H1 (cell line): ENCODE measurements around the gene CCNB3. TPM values are rescaled to one million over a fixed set of nuclear protein-coding genes. Genes with fewer than 3 reads are reported as not detected.

Experiments
- CTCF ChIA-PET: fragments of 300-600 bp; sonication (Branson Sonifier 250); formaldehyde crosslinking; loops from one replicate; lab custom pipeline; 2021; ENCODE audit not compliant: partially characterized antibody; lab: Charles Lee
- POLR2A ChIA-PET: fragments of 300-600 bp; sonication (Branson Sonifier 250); formaldehyde crosslinking; loops from one replicate; lab custom pipeline; 2021; ENCODE audit warnings: inconsistent platforms; ENCODE audit not compliant: partially characterized antibody; lab: Charles Lee
- DNase-seq, 2 experiments: peaks; one replicate each; pipeline versions ENCODE4 v3.0.0 to v3.0.0-alpha.2; 2010 to 2022; ENCODE audit warnings: low spot score in 2 of 2, low read depth in 1 of 2, mixed read lengths in 1 of 2
- FAIRE-seq: peaks from 2 replicates; lab custom pipeline; 2011; peaks lifted over from hg19 to GRCh38; lab: Jason Lieb, UNC
- H2AFZ ChIP-seq: 2 replicates; pipeline ENCODE4 v1.8.1; 2012; ENCODE audit warnings: low read length, inconsistent platforms
- H2AK5ac ChIP-seq: 2 replicates; pipeline ENCODE4 v1.6.1; 2013; ENCODE audit warnings: low read depth, low read length
- H2BK120ac ChIP-seq: replicated peaks from 2 replicates; pipeline ENCODE3; 2013; ENCODE audit warnings: low read depth, low read length, inconsistent platforms
- H2BK12ac ChIP-seq: 2 replicates; pipeline ENCODE4 v1.6.1; 2013; ENCODE audit warnings: low read depth, low read length
- H2BK15ac ChIP-seq: 2 replicates; pipeline ENCODE4 v1.6.1; 2013; ENCODE audit warnings: low read length
- H2BK20ac ChIP-seq: 2 replicates; pipeline ENCODE4 v1.6.1; 2013; ENCODE audit warnings: low read length
- H2BK5ac ChIP-seq: 2 replicates; pipeline ENCODE4 v1.6.1; 2013; ENCODE audit warnings: low read depth, low read length
- H3K14ac ChIP-seq: 2 replicates; pipeline ENCODE4 v1.6.1; 2013; ENCODE audit warnings: inconsistent platforms; ENCODE audit not compliant: insufficient read length
- H3K18ac ChIP-seq: 2 replicates; pipeline ENCODE4 v1.6.1; 2013; ENCODE audit warnings: low read length; ENCODE audit errors: extremely low read depth
- H3K23ac ChIP-seq: 2 replicates; pipeline ENCODE4 v1.6.1; 2013; ENCODE audit warnings: inconsistent platforms; ENCODE audit not compliant: insufficient read length
- H3K23me2 ChIP-seq: 2 replicates; pipeline ENCODE4 v1.6.1; 2013; ENCODE audit warnings: low read depth, low read length
- H3K27ac ChIP-seq: 2 replicates; pipeline ENCODE4 v1.6.1; 2011; ENCODE audit warnings: low read depth, low read length, inconsistent platforms
- H3K27me3 ChIP-seq, 4 experiments: replicated peaks in 1 of 4; 1 replicate in 1 of 4; 2 replicates in 3 of 4; pipeline versions ENCODE4 v1.6.1 to v1.8.1; 2011 to 2013; ENCODE audit warnings: low read length in 3 of 4, mild to moderate bottlenecking in 3 of 4, inconsistent platforms in 2 of 4, mixed read lengths in 2 of 4, moderate library complexity in 1 of 4; ENCODE audit not compliant: control insufficient read depth in 3 of 4, insufficient read depth in 3 of 4; ENCODE audit errors: extremely low read depth in 1 of 4
- H3K36me3 ChIP-seq, 4 experiments: 2 replicates each; pipeline versions ENCODE4 v1.6.1 to v1.8.1; 2011 to 2013; ENCODE audit warnings: mild to moderate bottlenecking in 4 of 4, low read length in 3 of 4, moderate library complexity in 2 of 4, control low read depth in 1 of 4, inconsistent platforms in 1 of 4; ENCODE audit not compliant: insufficient read depth in 4 of 4, control insufficient read depth in 2 of 4
- H3K4ac ChIP-seq: replicated peaks from 2 replicates; pipeline ENCODE3; 2013; ENCODE audit warnings: low read length, low read depth, mixed read lengths, inconsistent platforms; ENCODE audit not compliant: insufficient read length
- H3K4me1 ChIP-seq, 4 experiments: replicated peaks in 1 of 4; 1 replicate in 1 of 4; 2 replicates in 3 of 4; pipeline versions ENCODE4 v1.6.1 to v1.8.1; 2011 to 2013; ENCODE audit warnings: low read length in 3 of 4, inconsistent platforms in 2 of 4, mixed read lengths in 1 of 4; ENCODE audit not compliant: insufficient read depth in 4 of 4, control insufficient read depth in 3 of 4
- H3K4me2 ChIP-seq, 2 experiments: 2 replicates each; pipeline versions ENCODE4 v1.6.1 to v1.8.1; 2011 to 2013; ENCODE audit warnings: low read depth in 2 of 2, low read length in 2 of 2, control low read depth in 1 of 2, inconsistent platforms in 1 of 2, mild to moderate bottlenecking in 1 of 2; ENCODE audit not compliant: insufficient read depth in 1 of 2
- H3K4me3 ChIP-seq, 4 experiments: fragments of 200-600, 300-600 bp in 1 of 4; sonication (generic), shearing (Covaris generic), sonication (Bioruptor Twin) in 1 of 4; 2 replicates each; pipeline versions ENCODE4 v1.5.1 to v1.8.1; 2011 to 2016; ENCODE audit warnings: low read length in 4 of 4, low read depth in 3 of 4, control low read depth in 2 of 4, inconsistent platforms in 2 of 4, mild to moderate bottlenecking in 2 of 4, mixed read lengths in 1 of 4, moderate library complexity in 1 of 4; ENCODE audit not compliant: insufficient read depth in 2 of 4; ENCODE audit errors: extremely low read depth in 1 of 4
- H3K56ac ChIP-seq: replicated peaks from 2 replicates; pipeline ENCODE3; 2013; ENCODE audit warnings: low read depth, mild to moderate bottlenecking, mixed read lengths, low read length, inconsistent platforms; ENCODE audit not compliant: insufficient read length
- H3K79me1 ChIP-seq: 2 replicates; pipeline ENCODE4 v1.6.1; 2013; ENCODE audit warnings: low read depth, low read length, control low read depth
- H3K79me2 ChIP-seq, 2 experiments: 2 replicates each; pipeline versions ENCODE4 v1.6.1 to v1.8.1; 2012 to 2013; ENCODE audit warnings: low read length in 2 of 2, mild to moderate bottlenecking in 2 of 2, inconsistent platforms in 1 of 2; ENCODE audit not compliant: insufficient read depth in 2 of 2, control insufficient read depth in 1 of 2
- H3K9ac ChIP-seq, 4 experiments: replicated peaks in 1 of 4; 1 replicate in 1 of 4; 2 replicates in 3 of 4; pipeline versions ENCODE4 v1.6.1 to v1.8.1; 2011 to 2013; ENCODE audit warnings: low read depth in 3 of 4, low read length in 3 of 4, control low read depth in 2 of 4, mild to moderate bottlenecking in 2 of 4, moderate library complexity in 2 of 4, inconsistent platforms in 1 of 4; ENCODE audit errors: extremely low read depth in 1 of 4
- H3K9me3 ChIP-seq, 2 experiments: 2 replicates each; pipeline versions ENCODE4 v1.6.1 to v1.8.1; 2012 to 2013; ENCODE audit warnings: mild to moderate bottlenecking in 2 of 2, moderate library complexity in 2 of 2, control low read depth in 1 of 2, inconsistent platforms in 1 of 2, low read depth in 1 of 2, low read length in 1 of 2, mixed read lengths in 1 of 2; ENCODE audit not compliant: insufficient read depth in 2 of 2
- H4K20me1 ChIP-seq, 2 experiments: replicated peaks in 1 of 2; 2 replicates each; pipeline versions ENCODE3 to v1.8.1; 2011 to 2013; ENCODE audit warnings: inconsistent platforms in 2 of 2, low read length in 2 of 2, mild to moderate bottlenecking in 1 of 2; ENCODE audit not compliant: insufficient read depth in 2 of 2, control insufficient read depth in 1 of 2
- H4K5ac ChIP-seq: 2 replicates; pipeline ENCODE4 v1.6.1; 2013; ENCODE audit warnings: low read length, low read depth, mixed read lengths, inconsistent platforms; ENCODE audit not compliant: insufficient read length
- H4K8ac ChIP-seq: 2 replicates; pipeline ENCODE4 v1.8.0; 2013; ENCODE audit warnings: mild to moderate bottlenecking, moderate library complexity, low read length, inconsistent platforms; ENCODE audit not compliant: insufficient read depth; ENCODE audit errors: extremely low read depth
- H4K91ac ChIP-seq: replicated peaks from 2 replicates; pipeline ENCODE3; 2013; ENCODE audit warnings: low read length, mixed read lengths, inconsistent platforms; ENCODE audit not compliant: insufficient read length
- WGBS, 2 experiments: shearing (Covaris generic) in 1 of 2; methylation state at CpG; one replicate each; pipeline versions ENCODE4 v1.1.6 to v1.1.7; 2013 to 2015; ENCODE audit warnings: low lambda C conversion rate in 2 of 2, mixed read lengths in 2 of 2, inconsistent platforms in 1 of 2, low coverage in 1 of 2, missing lambda C conversion rate in 1 of 2; ENCODE audit not compliant: insufficient replicate concordance in 2 of 2, insufficient coverage in 1 of 2, insufficient read length in 1 of 2; ENCODE audit errors: extremely low coverage in 1 of 2, missing lambda C conversion rate in 1 of 2; 5-methylcytosine and 5-hydroxymethylcytosine counted together
- polyA plus RNA-seq, 7 experiments: library from polyadenylated mRNA; depleted of rRNA in 3 of 7; stranded (reverse) in 5 of 7; unstranded in 2 of 7; fragments of >200 nt in 5 of 7; fragments of 200-250 nt in 2 of 7; gene quantifications; 1 replicate in 5 of 7; 2 replicates in 1 of 7; 4 replicates in 1 of 7; pipeline versions ENCODE4 v1.2.1 to v1.2.3, GENCODE V29; 2011 to 2013; ENCODE audit warnings: missing spikeins in 2 of 7, mixed read lengths in 2 of 7
- total RNA-seq: library from RNA; stranded (reverse); fragmentation: NEBNext Ultra II Directional; extraction: Animal tissue kit (Norgen Biotek cat#: 25700); gene quantifications from 2 replicates; pipeline ENCODE4 v1.2.1, GENCODE V29; 2021

The CCNB3 gene
- total and polyA plus RNA-seq, 2 of the 8 experiments (the other 6 are each of a cell fraction or from before 2014, with no cell fraction given): 0.09 to 0.30 TPM

- H3K27me3 ChIP-seq: no peaks in the 10 kb centered on the region
- no peak overlapping the region for H3K27ac ChIP-seq
- H3K4me2 ChIP-seq: no peak overlapping the region
- no peak overlapping the region for H3K56ac ChIP-seq
- H2AFZ ChIP-seq: no peak overlapping the region
- no peak overlapping the region for H4K8ac ChIP-seq
- H4K20me1 ChIP-seq: no peaks in the 10 kb centered on the region
- no peak overlapping the region for H3K4me3 ChIP-seq
- no peak overlapping the region for H4K5ac ChIP-seq
- 93% methylated on average over 5 of the region's 5 CpGs; no CpG with 5 or more reads in 1 of the 2 experiments for WGBS, 2 experiments
- DNase-seq (no peak), FAIRE-seq (no peak)
- no peak overlapping the region for H2BK15ac ChIP-seq
- H4K91ac ChIP-seq: no peak overlapping the region
- H3K9me3 ChIP-seq: no peaks in the 10 kb centered on the region
- ChIA-PET CTCF (no interaction called here), POLR2A (no interaction called here)
- H3K23ac ChIP-seq: no peak overlapping the region
- no peak overlapping the region for H2BK5ac ChIP-seq
- H3K79me2 ChIP-seq: no peaks in the 10 kb centered on the region
- no peak overlapping the region for H3K14ac ChIP-seq
- H2BK12ac ChIP-seq: no peak overlapping the region
- H2AK5ac ChIP-seq: no peak overlapping the region
- no peak overlapping the region for H2BK120ac ChIP-seq
- no peaks in the 10 kb centered on the region for H3K4me1 ChIP-seq
- H2BK20ac ChIP-seq: no peak overlapping the region
- H3K36me3 ChIP-seq: peaks cover 0 to 24% (median 2%) of the 10 kb centered on the region in 4 experiments; a peak in 3 of 8 replicates
- no peak overlapping the region for H3K18ac ChIP-seq
- no peak overlapping the region for H3K4ac ChIP-seq
- H3K9ac ChIP-seq: no peak overlapping the region
- no peaks in the 10 kb centered on the region for H3K79me1 ChIP-seq
- no peaks in the 10 kb centered on the region for H3K23me2 ChIP-seq
These were observed 177.3 kb downstream of the CCNB3 start for GRCh38 chrX:50381729-50382415.
